Nephron (organoid): ENCODE data around the gene DIS3L2.

Source experiments
- H3K27ac Mint-ChIP-seq, 3 experiments: 2 replicates each; pipeline ENCODE4 v1.8.0; 2020; ENCODE audit warnings: mixed read lengths in 3 of 3, mild to moderate bottlenecking in 2 of 3, moderate library complexity in 1 of 3
- H3K27me3 Mint-ChIP-seq: 2 replicates; pipeline ENCODE4 v1.8.0; 2021; ENCODE audit warnings: low read depth, mild to moderate bottlenecking, moderate library complexity, mixed read lengths
- H3K36me3 Mint-ChIP-seq: 2 replicates; pipeline ENCODE4 v1.8.0; 2020; ENCODE audit warnings: low read depth, mixed read lengths
- H3K4me1 Mint-ChIP-seq: 2 replicates; pipeline ENCODE4 v1.8.0; 2020; ENCODE audit warnings: mixed read lengths
- H3K4me3 Mint-ChIP-seq, 3 experiments: 2 replicates each; pipeline ENCODE4 v1.8.0; 2020; ENCODE audit warnings: mild to moderate bottlenecking in 3 of 3, mixed read lengths in 3 of 3, moderate library complexity in 2 of 3
- H3K9me3 Mint-ChIP-seq: 2 replicates; pipeline ENCODE4 v1.8.0; 2020; ENCODE audit warnings: mixed read lengths
- TF ChIP-seq, protein P1 (sequence below), 3 experiments: fragments of 200-600 bp; sonication (generic); IDR thresholded peaks; one replicate each; pipeline ENCODE4 v1.5.0; 2021; ENCODE audit warnings: antibody characterized with exemption in 3 of 3; ENCODE audit not compliant: unreplicated experiment in 3 of 3

DIS3L2 gene

DNA sequence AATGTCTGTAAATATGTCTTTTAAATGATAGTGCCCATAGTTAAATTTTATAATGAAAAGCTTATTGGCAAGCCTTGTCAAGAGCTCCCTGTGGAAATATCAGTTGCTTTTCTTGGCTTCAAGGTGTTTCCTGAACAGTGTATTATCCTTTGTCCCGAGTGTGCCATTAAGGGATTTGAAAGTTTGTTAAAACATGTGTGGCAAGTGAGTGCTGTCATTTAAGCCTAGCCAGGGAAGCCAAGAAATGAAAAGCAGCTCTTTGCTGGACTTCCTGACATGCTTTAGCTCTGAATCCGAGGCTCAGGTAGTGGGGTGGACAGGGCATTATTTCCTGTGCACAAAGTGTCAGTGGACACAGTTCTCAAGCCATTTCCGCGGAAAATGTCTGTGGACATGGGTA, 111.5 kb downstream of the DIS3L2 start:
- TF ChIP-seq, protein P1, sequence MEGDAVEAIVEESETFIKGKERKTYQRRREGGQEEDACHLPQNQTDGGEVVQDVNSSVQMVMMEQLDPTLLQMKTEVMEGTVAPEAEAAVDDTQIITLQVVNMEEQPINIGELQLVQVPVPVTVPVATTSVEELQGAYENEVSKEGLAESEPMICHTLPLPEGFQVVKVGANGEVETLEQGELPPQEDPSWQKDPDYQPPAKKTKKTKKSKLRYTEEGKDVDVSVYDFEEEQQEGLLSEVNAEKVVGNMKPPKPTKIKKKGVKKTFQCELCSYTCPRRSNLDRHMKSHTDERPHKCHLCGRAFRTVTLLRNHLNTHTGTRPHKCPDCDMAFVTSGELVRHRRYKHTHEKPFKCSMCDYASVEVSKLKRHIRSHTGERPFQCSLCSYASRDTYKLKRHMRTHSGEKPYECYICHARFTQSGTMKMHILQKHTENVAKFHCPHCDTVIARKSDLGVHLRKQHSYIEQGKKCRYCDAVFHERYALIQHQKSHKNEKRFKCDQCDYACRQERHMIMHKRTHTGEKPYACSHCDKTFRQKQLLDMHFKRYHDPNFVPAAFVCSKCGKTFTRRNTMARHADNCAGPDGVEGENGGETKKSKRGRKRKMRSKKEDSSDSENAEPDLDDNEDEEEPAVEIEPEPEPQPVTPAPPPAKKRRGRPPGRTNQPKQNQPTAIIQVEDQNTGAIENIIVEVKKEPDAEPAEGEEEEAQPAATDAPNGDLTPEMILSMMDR (IDR thresholded peaks at IDR 0.05; ENCODE audit: unreplicated experiment in 3 of 3), result no peak
- H3K9me3 Mint-ChIP-seq, result no peaks in the 10 kb centered on the region
- H3K4me3 Mint-ChIP-seq, result no peak overlapping the region
- H3K4me1 Mint-ChIP-seq, result peaks cover 5% of the 10 kb centered on the region
- H3K27me3 Mint-ChIP-seq, result peaks cover 3% of the 10 kb centered on the region
- no peak overlapping the region for H3K27ac Mint-ChIP-seq
- no peaks in the 10 kb centered on the region for H3K36me3 Mint-ChIP-seq

DNA sequence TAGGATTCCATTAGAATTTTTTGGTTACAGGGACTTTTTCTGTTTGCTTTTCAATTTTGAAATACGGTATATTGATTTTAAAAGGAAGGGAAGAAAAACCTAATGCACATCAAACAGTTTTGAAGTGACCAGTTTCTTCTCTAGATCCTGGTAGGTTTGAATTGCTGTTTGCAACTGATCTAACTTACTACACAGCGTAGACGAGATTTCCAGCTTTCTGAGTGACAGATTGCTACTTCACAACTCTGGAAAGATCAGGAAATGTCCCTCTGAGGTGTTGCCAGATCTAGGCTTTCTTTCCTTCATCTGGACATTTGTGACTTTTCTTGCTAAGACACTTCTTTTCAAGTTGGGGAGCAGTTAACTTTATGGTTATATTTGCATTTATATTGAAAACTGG, 112.2 kb downstream of the DIS3L2 start:
- peaks cover 3% of the 10 kb centered on the region for H3K27me3 Mint-ChIP-seq
- TF ChIP-seq, protein P1 (IDR thresholded peaks at IDR 0.05; ENCODE audit: unreplicated experiment in 3 of 3), result no peak
- no peaks in the 10 kb centered on the region for H3K9me3 Mint-ChIP-seq
- H3K4me1 Mint-ChIP-seq, result peaks cover 5% of the 10 kb centered on the region
- no peak overlapping the region for H3K4me3 Mint-ChIP-seq
- H3K27ac Mint-ChIP-seq, result no peak overlapping the region
- no peaks in the 10 kb centered on the region for H3K36me3 Mint-ChIP-seq

DNA sequence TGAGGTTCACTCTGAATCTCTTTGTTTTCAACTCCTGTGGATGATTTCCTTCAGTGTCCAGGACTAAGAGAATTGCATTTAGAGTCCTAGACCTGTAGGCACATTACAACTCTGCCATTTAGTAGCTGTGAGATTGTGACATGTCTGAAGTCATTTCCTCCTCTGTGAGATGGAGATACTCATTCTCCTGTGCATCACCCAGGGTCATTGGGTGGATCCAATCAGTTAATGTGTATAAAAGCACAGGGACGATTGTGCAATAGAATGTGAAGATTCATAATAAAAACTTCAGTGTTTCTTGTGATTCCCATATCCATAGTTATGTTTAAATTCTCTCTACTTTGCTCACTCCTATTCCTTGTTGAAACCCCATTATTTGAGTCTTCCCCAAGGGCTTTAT, 113.6 kb downstream of the DIS3L2 start:
- peaks cover 3% of the 10 kb centered on the region for H3K27me3 Mint-ChIP-seq
- peaks cover 5% of the 10 kb centered on the region for H3K36me3 Mint-ChIP-seq
- H3K9me3 Mint-ChIP-seq, result peaks cover 5% of the 10 kb centered on the region
- H3K4me3 Mint-ChIP-seq, result no peak overlapping the region
- H3K4me1 Mint-ChIP-seq, result peaks cover 5% of the 10 kb centered on the region
- no peak overlapping the region for H3K27ac Mint-ChIP-seq
- TF ChIP-seq, protein P1 (IDR thresholded peaks at IDR 0.05; ENCODE audit: unreplicated experiment in 3 of 3), result no peak

DNA sequence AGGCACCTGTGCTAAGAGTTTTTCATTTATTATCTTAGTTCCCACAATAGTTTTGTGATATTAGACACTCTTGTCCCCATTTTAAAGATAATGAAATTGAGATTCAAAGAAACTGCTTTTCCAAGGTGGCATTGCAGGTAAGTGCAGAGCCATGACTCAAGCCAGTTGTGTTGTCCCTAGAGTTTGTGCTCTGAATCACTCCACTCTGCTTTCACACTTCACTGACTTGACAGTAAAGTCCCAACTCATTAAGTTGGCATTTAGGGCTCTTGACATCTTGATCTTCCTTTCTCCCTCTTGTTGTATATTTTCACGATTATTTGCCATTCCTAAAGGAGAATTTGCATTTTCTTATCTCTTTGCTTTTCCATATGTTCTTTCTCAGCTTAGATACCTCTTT, 114.3 kb downstream of the DIS3L2 start:
- H3K9me3 Mint-ChIP-seq, result peaks cover 5% of the 10 kb centered on the region
- H3K4me1 Mint-ChIP-seq, result peaks cover 5% of the 10 kb centered on the region
- H3K4me3 Mint-ChIP-seq, result no peak overlapping the region
- TF ChIP-seq, protein P1 (IDR thresholded peaks at IDR 0.05; ENCODE audit: unreplicated experiment in 3 of 3), result no peak
- peaks cover 3% of the 10 kb centered on the region for H3K27me3 Mint-ChIP-seq
- H3K36me3 Mint-ChIP-seq, result peaks cover 5% of the 10 kb centered on the region
- H3K27ac Mint-ChIP-seq, result no peak overlapping the region

DNA sequence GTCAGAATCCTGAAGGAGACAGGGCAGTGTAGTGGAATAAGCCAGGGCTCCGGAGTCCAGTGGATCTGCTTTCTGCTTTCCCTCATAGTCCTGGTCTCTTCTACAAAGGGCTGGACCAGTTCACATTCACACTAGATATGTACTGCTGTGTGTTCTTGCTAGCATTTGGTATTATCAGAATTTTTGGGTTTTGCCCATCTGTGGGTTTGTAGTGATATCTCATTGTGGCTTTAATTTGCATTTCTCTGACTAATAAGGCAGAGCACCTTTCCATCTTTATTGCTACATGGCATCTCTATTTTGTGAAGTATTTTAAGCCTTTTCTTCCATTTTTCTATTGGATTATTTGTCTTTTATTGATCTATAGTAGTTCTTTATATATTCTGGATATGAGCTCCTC, 114.8 kb downstream of the DIS3L2 start:
- peaks cover 5% of the 10 kb centered on the region for H3K9me3 Mint-ChIP-seq
- H3K4me1 Mint-ChIP-seq, result peaks cover 5% of the 10 kb centered on the region
- TF ChIP-seq, protein P1 (IDR thresholded peaks at IDR 0.05; ENCODE audit: unreplicated experiment in 3 of 3), result no peak
- H3K27me3 Mint-ChIP-seq, result peaks cover 3% of the 10 kb centered on the region
- no peak overlapping the region for H3K4me3 Mint-ChIP-seq
- no peak overlapping the region for H3K27ac Mint-ChIP-seq
- H3K36me3 Mint-ChIP-seq, result peaks cover 5% of the 10 kb centered on the region

DNA sequence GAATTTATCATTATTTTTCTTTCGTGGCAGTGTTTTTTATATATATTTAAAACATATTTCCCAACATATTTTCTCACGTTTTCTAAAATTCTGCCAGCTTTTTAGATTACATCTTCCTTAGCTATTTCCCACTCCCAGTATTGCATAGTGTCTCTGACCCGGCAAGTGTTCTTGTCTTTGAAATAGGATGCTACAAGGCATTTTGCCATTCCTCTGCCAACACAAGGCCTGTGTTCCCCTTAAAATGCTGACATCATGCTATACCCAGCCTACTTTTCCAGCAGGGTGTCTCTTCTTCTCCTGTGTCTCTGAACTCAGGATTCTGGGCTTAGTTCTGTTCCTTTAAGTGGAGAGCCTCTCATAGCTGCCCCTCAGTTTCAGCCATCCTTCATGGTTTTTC, 115.2 kb downstream of the DIS3L2 start:
- H3K4me1 Mint-ChIP-seq, result peaks cover 5% of the 10 kb centered on the region
- H3K27me3 Mint-ChIP-seq, result peaks cover 3% of the 10 kb centered on the region
- H3K4me3 Mint-ChIP-seq, result no peak overlapping the region
- TF ChIP-seq, protein P1 (IDR thresholded peaks at IDR 0.05; ENCODE audit: unreplicated experiment in 3 of 3), result no peak
- peaks cover 5% of the 10 kb centered on the region for H3K9me3 Mint-ChIP-seq
- no peak overlapping the region for H3K27ac Mint-ChIP-seq
- H3K36me3 Mint-ChIP-seq, result peaks cover 5% of the 10 kb centered on the region
